ENCODE results near the gene CCDC180. TPM values are rescaled to one million over a fixed set of nuclear protein-coding genes. Genes with fewer than 3 reads are reported as not detected.

The CCDC180 gene
- polyA plus RNA-seq, 3 donors = 9.8 to 23.6 (median 17.0) TPM

Other genes starting within 250 kb of the CCDC180 start
- 1 to 10 TPM; 7.1 to 7.7 (median 7.2) TPM for gene TDRD7, start 104.4 kb downstream of the CCDC180 start, polyA plus RNA-seq (ENCODE audit: insufficient read length in 3 of 3)
- 1 to 10 TPM; 1.4 to 1.9 (median 1.6) TPM for gene TMOD1, start 194.0 kb downstream of the CCDC180 start, polyA plus RNA-seq (ENCODE audit: insufficient read length in 3 of 3)